GM06990 (cell line): ENCODE measurements around the gene RNF144A.

ENCODE experiments used
- DNase-seq: peaks from one replicate; pipeline ENCODE4 v3.0.0-alpha.2; 2011; ENCODE audit not compliant: insufficient read length; ENCODE audit errors: extremely low read depth
- H3K27me3 ChIP-seq: replicated peaks from 2 replicates; pipeline ENCODE4 v1.6.0; 2011; ENCODE audit warnings: low read length; ENCODE audit not compliant: control insufficient read depth, insufficient read depth
- H3K36me3 ChIP-seq: 2 replicates; pipeline ENCODE4 v1.5.1; 2011; ENCODE audit warnings: low read length; ENCODE audit not compliant: control insufficient read depth, insufficient read depth
- H3K4me3 ChIP-seq: replicated peaks from 2 replicates; pipeline ENCODE4 v1.5.1; 2011; ENCODE audit warnings: low read depth, mild to moderate bottlenecking, control low read depth, low read length
- CTCF ChIP-seq: IDR thresholded peaks from 2 replicates; pipeline ENCODE4 v1.5.1; 2011; ENCODE audit warnings: low read length, control low read depth, mild to moderate bottlenecking, inconsistent platforms; ENCODE audit not compliant: insufficient read depth, poor library complexity, severe bottlenecking

RNF144A gene

GRCh38 chr2:6921321-6921922 lies 4.2 kb downstream of the RNF144A start:
- no peak for TF ChIP-seq CTCF
- DNase-seq: no peak
- Histone ChIP-seq H3K27me3 (no peaks in the 10 kb centered on the region), H3K4me3 (no peak overlapping the region), H3K36me3 (no peaks in the 10 kb centered on the region; the same call in 1 of the 2 replicates)

GRCh38 chr2:6922201-6922656 lies 5.0 kb downstream of the RNF144A start:
- Histone ChIP-seq H3K36me3 (no peaks in the 10 kb centered on the region; the same call in 1 of the 2 replicates), H3K27me3 (no peaks in the 10 kb centered on the region), H3K4me3 (no peak overlapping the region)
- peak; percentile 6 for TF ChIP-seq CTCF
- DNase-seq: no peak

GRCh38 chr2:6923319-6923718 lies 6.1 kb downstream of the RNF144A start:
- DNase-seq: no peak
- Histone ChIP-seq H3K27me3 (no peaks in the 10 kb centered on the region), H3K36me3 (no peaks in the 10 kb centered on the region; the same call in 1 of the 2 replicates)

GRCh38 chr2:6924101-6924923 lies 7.1 kb downstream of the RNF144A start:
- DNase-seq: no peak
- no peak for TF ChIP-seq CTCF
- Histone ChIP-seq H3K4me3 (no peak overlapping the region), H3K36me3 (no peaks in the 10 kb centered on the region; the same call in 1 of the 2 replicates), H3K27me3 (no peaks in the 10 kb centered on the region)

More at GRCh38 chr2:6923319-6923718, 6.1 kb downstream of the RNF144A start:
- H3K4me3 ChIP-seq: no peak overlapping the region
- TF ChIP-seq CTCF: no peak

- no peak for DNase-seq
- Histone ChIP-seq H3K27me3 (no peaks in the 10 kb centered on the region), H3K4me3 (no peak overlapping the region), H3K36me3 (no peaks in the 10 kb centered on the region; the same call in 1 of the 2 replicates)
- no peak for TF ChIP-seq CTCF
These were observed 7.8 kb downstream of the RNF144A start for GRCh38 chr2:6924924-6925409.
